Measurements from ENCODE around the gene CDH4. TPM values are rescaled to one million over a fixed set of nuclear protein-coding genes. Genes with fewer than 3 reads are reported as not detected.

The CDH4 gene
- total RNA-seq, 3 donors from 2014 or later (not counting 1 experiment from before 2014, with no cell fraction given), result 0.18 TPM; not detected in 2

GRCh38 chr20:61517419-61517818 lies 265.4 kb downstream of the CDH4 start:
- 82% methylated on average over 9 of the region's 9 CpGs for WGBS (ENCODE audit: insufficient coverage)

GRCh38 chr20:61518424-61518951 lies 266.4 kb downstream of the CDH4 start:
- no peak for ATAC-seq
- Mint-ChIP-seq H3K27ac (no peak overlapping the region), H3K36me3 (no peaks in the 10 kb centered on the region), H3K27me3 (ENCODE audit: low read depth in 2 of 2) (peaks cover 0 to 2% of the 10 kb centered on the region in 2 donors), H3K9me3 (peaks cover 6% of the 10 kb centered on the region in 2 donors), H3K4me1 (no peaks in the 10 kb centered on the region), H3K4me3 (no peak overlapping the region)
- DNase-seq, result no peak
- intact Hi-C loops (cut with micrococcal nuclease), result no loop called here
- no peak overlapping the region for H3K27ac ChIP-seq (ENCODE audit: low read length)
- H3K4me3 ChIP-seq (ENCODE audit: low read length), result no peak overlapping the region
- no peak for TF ChIP-seq CTCF (IDR thresholded peaks at IDR 0.05)
- H3K27me3 ChIP-seq (ENCODE audit: control insufficient read depth, insufficient read depth, low read length), result no peaks in the 10 kb centered on the region
- H3K9me3 ChIP-seq (ENCODE audit: control insufficient read depth, insufficient read depth, low read length), result peaks cover 13% of the 10 kb centered on the region
- no peaks in the 10 kb centered on the region for H3K4me1 ChIP-seq (ENCODE audit: control insufficient read depth, insufficient read depth, low read length)
- no peaks in the 10 kb centered on the region for H3K36me3 ChIP-seq (ENCODE audit: control insufficient read depth, insufficient read depth, low read length)
- WGBS (ENCODE audit: insufficient coverage), result 92% methylated on average over 5 of the region's 5 CpGs

More at GRCh38 chr20:61517419-61517818, 265.4 kb downstream of the CDH4 start:
- H3K36me3 ChIP-seq (ENCODE audit: control insufficient read depth, insufficient read depth, low read length), result no peaks in the 10 kb centered on the region
- intact Hi-C loops (cut with micrococcal nuclease), result no loop called here
- no peaks in the 10 kb centered on the region for H3K4me1 ChIP-seq (ENCODE audit: control insufficient read depth, insufficient read depth, low read length)
- Mint-ChIP-seq H3K4me1 (no peaks in the 10 kb centered on the region), H3K27ac (no peak overlapping the region), H3K9me3 (peaks cover 4 to 6% of the 10 kb centered on the region in 2 donors), H3K27me3 (ENCODE audit: low read depth in 2 of 2) (peaks cover 0 to 2% of the 10 kb centered on the region in 2 donors), H3K4me3 (no peak overlapping the region), H3K36me3 (no peaks in the 10 kb centered on the region)
- ATAC-seq (no peak), DNase-seq (no peak)
- no peak for TF ChIP-seq CTCF (IDR thresholded peaks at IDR 0.05)
- no peak overlapping the region for H3K4me3 ChIP-seq (ENCODE audit: low read length)
- H3K27me3 ChIP-seq (ENCODE audit: control insufficient read depth, insufficient read depth, low read length), result no peaks in the 10 kb centered on the region
- H3K27ac ChIP-seq (ENCODE audit: low read length), result no peak overlapping the region
- peaks cover 13% of the 10 kb centered on the region for H3K9me3 ChIP-seq (ENCODE audit: control insufficient read depth, insufficient read depth, low read length)

- Mint-ChIP-seq H3K4me3 (no peak overlapping the region), H3K36me3 (no peaks in the 10 kb centered on the region), H3K9me3 (peaks cover 6 to 7% of the 10 kb centered on the region in 2 donors), H3K27ac (no peak overlapping the region), H3K27me3 (ENCODE audit: low read depth in 2 of 2) (peaks cover 0 to 2% of the 10 kb centered on the region in 2 donors), H3K4me1 (no peaks in the 10 kb centered on the region)
- Histone ChIP-seq H3K27me3 (ENCODE audit: control insufficient read depth, insufficient read depth, low read length) (no peaks in the 10 kb centered on the region), H3K4me3 (ENCODE audit: low read length) (no peak overlapping the region), H3K9me3 (ENCODE audit: control insufficient read depth, insufficient read depth, low read length) (peaks cover 13% of the 10 kb centered on the region), H3K4me1 (ENCODE audit: control insufficient read depth, insufficient read depth, low read length) (no peaks in the 10 kb centered on the region), H3K27ac (ENCODE audit: low read length) (no peak overlapping the region), H3K36me3 (ENCODE audit: control insufficient read depth, insufficient read depth, low read length) (no peaks in the 10 kb centered on the region)
- DNase-seq (no peak), ATAC-seq (no peak)
- 91% methylated on average over 17 of the region's 17 CpGs for WGBS (ENCODE audit: insufficient coverage)
- TF ChIP-seq CTCF (IDR thresholded peaks at IDR 0.05), result no peak
- intact Hi-C loops (cut with micrococcal nuclease), result no loop called here
Measured at GRCh38 chr20:61519488-61519887, 267.4 kb downstream of the CDH4 start.
